Neural progenitor cell (in vitro differentiated cells): ENCODE data around the gene CERS6. TPM values are rescaled to one million over a fixed set of nuclear protein-coding genes. Genes with fewer than 3 reads are reported as not detected.

Experiments
- DNase-seq: peaks from one replicate; pipeline ENCODE4 v3.0.0-alpha.2; 2016; ENCODE audit warnings: low spot score
- H2AFZ ChIP-seq: fragments of 200-600 bp; sonication (generic); replicated peaks from 2 replicates; pipeline ENCODE4 v1.6.1; 2016; ENCODE audit warnings: antibody characterized with exemption
- H3F3A ChIP-seq: fragments of 200-600 bp; sonication (generic); 2 replicates; pipeline ENCODE4 v1.6.1; 2016; ENCODE audit warnings: antibody characterized with exemption, low read depth
- H3K27ac ChIP-seq: fragments of 200-600 bp; sonication (generic); 2 replicates; pipeline ENCODE4 v1.5.1; 2016; ENCODE audit warnings: mild to moderate bottlenecking
- H3K27me3 ChIP-seq: fragments of 200-600 bp; sonication (generic); 2 replicates; pipeline ENCODE4 v1.6.1; 2016; ENCODE audit warnings: mild to moderate bottlenecking, moderate library complexity
- H3K36me3 ChIP-seq: fragments of 200-600 bp; sonication (generic); 2 replicates; pipeline ENCODE4 v1.5.1; 2016
- H3K4me1 ChIP-seq: fragments of 200-600 bp; sonication (generic); 2 replicates; pipeline ENCODE4 v1.6.1; 2016; ENCODE audit warnings: mixed run types
- H3K4me2 ChIP-seq: fragments of 200-600 bp; sonication (generic); 2 replicates; pipeline ENCODE4 v1.6.1; 2016
- H3K4me3 ChIP-seq: fragments of 200-600 bp; sonication (generic); 2 replicates; pipeline ENCODE4 v1.5.1; 2016
- H3K79me2 ChIP-seq: fragments of 200-600 bp; sonication (generic); 2 replicates; pipeline ENCODE4 v1.6.1; 2016; ENCODE audit warnings: low read depth
- H3K9ac ChIP-seq: fragments of 200-600 bp; sonication (generic); 2 replicates; pipeline ENCODE4 v1.6.1; 2016
- H3K9me3 ChIP-seq: fragments of 200-600 bp; sonication (generic); 2 replicates; pipeline ENCODE4 v1.5.1; 2016; ENCODE audit warnings: low read depth
- H4K20me1 ChIP-seq: fragments of 200-600 bp; sonication (generic); 2 replicates; pipeline ENCODE4 v1.6.1; 2016; ENCODE audit warnings: low read depth
- H3K27ac Mint-ChIP-seq: 3 replicates; pipeline ENCODE4 v1.8.0; 2021; ENCODE audit warnings: mixed read lengths
- H3K27me3 Mint-ChIP-seq: 2 replicates; pipeline ENCODE4 v1.8.0; 2022; ENCODE audit warnings: low read depth, mild to moderate bottlenecking, inconsistent platforms, moderate library complexity, mixed read lengths; ENCODE audit not compliant: insufficient read depth
- H3K36me3 Mint-ChIP-seq: 3 replicates; pipeline ENCODE4 v1.8.0; 2021; ENCODE audit warnings: mixed read lengths
- H3K4me1 Mint-ChIP-seq: 3 replicates; pipeline ENCODE4 v1.8.0; 2021; ENCODE audit warnings: mixed read lengths
- H3K4me3 Mint-ChIP-seq: 3 replicates; pipeline ENCODE4 v1.8.0; 2021; ENCODE audit warnings: mild to moderate bottlenecking, moderate library complexity, mixed read lengths
- H3K9me3 Mint-ChIP-seq: 3 replicates; pipeline ENCODE4 v1.8.0; 2020; ENCODE audit warnings: mixed read lengths
- CTCF ChIP-seq: fragments of 200-600 bp; sonication (generic); IDR thresholded peaks from 2 replicates; pipeline ENCODE4 v1.5.1; 2017; ENCODE audit warnings: antibody characterized with exemption, mild to moderate bottlenecking
- EZH2 ChIP-seq: fragments of 200-600 bp; sonication (generic); IDR thresholded peaks from 2 replicates; pipeline ENCODE4 v1.6.1; 2017; ENCODE audit warnings: antibody characterized with exemption, mild to moderate bottlenecking, moderate library complexity
- EZH2phosphoT487 ChIP-seq: fragments of 200-600 bp; sonication (generic); IDR thresholded peaks from 2 replicates; pipeline ENCODE4 v1.6.1; 2017; ENCODE audit warnings: antibody characterized with exemption
- total RNA-seq: library from RNA; depleted of rRNA; stranded (reverse); fragments of >200 nt; gene quantifications from 2 replicates; pipeline ENCODE4 v1.2.3, GENCODE V29; 2015; ENCODE audit warnings: low replicate concordance

Gene CERS6
- total RNA-seq, 1 donor from 2014 or later = 50.8 TPM

DNA sequence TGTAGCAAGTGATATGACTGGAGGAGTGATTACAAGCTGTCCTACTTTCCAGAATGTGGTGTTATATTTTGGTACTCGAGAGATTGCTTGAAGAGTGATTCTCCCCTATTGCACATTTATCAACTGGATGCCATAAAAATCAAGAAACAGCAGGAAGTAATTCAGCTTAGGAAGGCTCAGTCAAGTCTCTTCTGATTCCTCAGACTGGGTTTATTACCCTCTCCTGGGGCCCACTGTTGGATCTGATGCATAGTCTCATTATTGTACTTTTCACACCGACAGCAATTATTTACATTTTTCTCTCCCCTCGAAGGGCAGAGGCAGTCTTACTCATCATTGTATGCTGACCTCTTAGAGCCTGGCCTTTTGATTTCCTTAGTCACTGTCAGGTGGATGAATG, 355.6 kb downstream of the CERS6 start:
- Mint-ChIP-seq H3K36me3 (no peaks in the 10 kb centered on the region), H3K9me3 (no peaks in the 10 kb centered on the region), H3K4me1 (peaks cover 52% of the 10 kb centered on the region), H3K27ac (no peak overlapping the region), H3K27me3 (no peaks in the 10 kb centered on the region), H3K4me3 (no peak overlapping the region)
- Histone ChIP-seq H3K9ac (no peak overlapping the region), H2AFZ (no peak overlapping the region), H3K27ac (no peak overlapping the region), H3K9me3 (no peaks in the 10 kb centered on the region), H3K4me2 (no peak overlapping the region), H3K27me3 (no peaks in the 10 kb centered on the region), H4K20me1 (no peaks in the 10 kb centered on the region), H3K36me3 (no peaks in the 10 kb centered on the region), H3K4me1 (peaks cover 28% of the 10 kb centered on the region), H3K79me2 (no peaks in the 10 kb centered on the region), H3K4me3 (no peak overlapping the region), H3F3A (no peaks in the 10 kb centered on the region)
- TF ChIP-seq EZH2 (no peak), CTCF (no peak), EZH2phosphoT487 (no peak)
- DNase-seq = no peak

GRCh38 chr2:168814046-168814445, 358.0 kb downstream of the CERS6 start:
- Mint-ChIP-seq H3K36me3 (no peaks in the 10 kb centered on the region), H3K27ac (peak overlapping the region; percentile 36), H3K4me1 (peaks cover 62% of the 10 kb centered on the region), H3K27me3 (no peaks in the 10 kb centered on the region), H3K9me3 (peaks cover 2% of the 10 kb centered on the region), H3K4me3 (no peak overlapping the region)
- no peak for TF ChIP-seq EZH2
- TF ChIP-seq EZH2phosphoT487 = no peak
- no peak for TF ChIP-seq CTCF
- Histone ChIP-seq H4K20me1 (no peaks in the 10 kb centered on the region), H3K36me3 (no peaks in the 10 kb centered on the region), H3F3A (no peaks in the 10 kb centered on the region), H3K9me3 (no peaks in the 10 kb centered on the region), H3K27ac (no peak overlapping the region), H3K4me2 (no peak overlapping the region), H2AFZ (no peak overlapping the region), H3K9ac (no peak overlapping the region), H3K4me1 (peaks cover 23% of the 10 kb centered on the region), H3K4me3 (no peak overlapping the region), H3K27me3 (no peaks in the 10 kb centered on the region), H3K79me2 (no peaks in the 10 kb centered on the region)
- DNase-seq = no peak

DNA sequence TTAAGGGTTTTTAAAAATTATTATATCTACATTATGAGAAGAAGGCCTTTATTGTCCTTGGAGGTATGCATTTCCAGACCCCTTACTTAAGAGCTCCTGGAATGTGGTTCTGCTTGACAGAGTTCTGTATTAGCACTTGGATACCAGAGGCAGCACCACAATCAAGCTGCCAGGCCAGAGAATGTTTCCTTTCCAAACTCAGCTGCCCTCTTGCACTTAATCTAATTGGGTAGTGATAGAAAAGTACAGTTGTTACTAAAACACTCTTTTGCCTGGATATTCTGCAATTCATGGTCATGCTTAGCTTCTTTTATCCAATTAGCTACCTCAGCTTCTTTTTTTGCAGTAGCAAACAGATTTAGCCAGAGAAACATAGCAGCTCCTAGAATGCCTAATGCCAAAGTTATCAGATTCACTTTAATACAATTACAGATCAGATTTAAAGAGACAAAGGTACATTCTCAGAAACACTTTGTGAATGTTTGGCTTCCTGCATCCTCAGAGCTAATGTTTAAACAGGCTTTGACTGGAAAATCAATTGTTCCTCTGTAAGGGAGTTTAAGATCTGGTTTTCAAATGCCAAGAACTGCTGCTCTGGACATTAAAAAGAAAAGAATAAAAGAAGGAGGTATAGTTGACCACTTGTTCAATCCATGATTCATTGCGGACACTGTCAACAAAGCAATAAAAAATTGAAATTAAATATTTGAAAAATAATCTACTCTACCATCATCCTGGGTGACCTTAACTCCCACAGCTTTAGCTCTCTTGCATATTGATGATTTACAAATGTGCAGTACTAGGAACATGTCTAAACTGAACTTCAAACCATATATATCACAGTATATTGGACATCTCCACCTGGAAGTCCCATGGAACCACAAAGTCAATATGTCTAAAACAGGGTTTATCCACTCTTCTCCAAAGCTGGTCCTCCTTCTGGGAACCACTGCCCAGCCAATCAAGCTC, 359.2 kb downstream of the CERS6 start:
- TF ChIP-seq EZH2 = no peak
- no peak for TF ChIP-seq EZH2phosphoT487
- no peak for TF ChIP-seq CTCF
- peaks cover 73% of the 10 kb centered on the region for H3K4me1 Mint-ChIP-seq

More for the DNA sequence above, 359.2 kb downstream of the CERS6 start:
- no peaks in the 10 kb centered on the region for H3K9me3 ChIP-seq
- Mint-ChIP-seq H3K36me3 (no peaks in the 10 kb centered on the region), H3K27me3 (peaks cover 4% of the 10 kb centered on the region), H3K4me3 (no peak overlapping the region), H3K27ac (peak overlapping the region; percentile 42), H3K9me3 (peaks cover 2% of the 10 kb centered on the region)
- H3K79me2 ChIP-seq = no peaks in the 10 kb centered on the region
- peak; percentile 20 for DNase-seq
- H3K4me1 ChIP-seq = peaks cover 18% of the 10 kb centered on the region
- H3K4me3 ChIP-seq = no peak overlapping the region
- no peaks in the 10 kb centered on the region for H4K20me1 ChIP-seq
- no peaks in the 10 kb centered on the region for H3K36me3 ChIP-seq
- H3K9ac ChIP-seq = no peak overlapping the region
- H2AFZ ChIP-seq = no peak overlapping the region
- no peak overlapping the region for H3K27ac ChIP-seq
- no peak overlapping the region for H3K4me2 ChIP-seq
- peaks cover 7% of the 10 kb centered on the region for H3F3A ChIP-seq
- H3K27me3 ChIP-seq = no peaks in the 10 kb centered on the region
